GM21786 (cell line): ENCODE results near the gene PTPN4.

ENCODE experiments used
- ATAC-seq: cut with Tn5 transposase; IDR thresholded peaks from one replicate; pipeline ENCODE4 v1.9.1; 2021; ENCODE audit not compliant: unreplicated experiment

PTPN4 gene

GRCh38 chr2:119730671-119731177 lies 29.0 kb upstream of the PTPN4 start:
- no peak for ATAC-seq

GRCh38 chr2:119731983-119732382 lies 27.7 kb upstream of the PTPN4 start:
- ATAC-seq: no peak

GRCh38 chr2:119732601-119733164 lies 27.0 kb upstream of the PTPN4 start:
- ATAC-seq: no peak

- ATAC-seq: no peak
These were observed 25.7 kb upstream of the PTPN4 start for GRCh38 chr2:119734047-119734446.

- ATAC-seq: no peak
These were observed 24.2 kb upstream of the PTPN4 start for GRCh38 chr2:119735565-119735964.

GRCh38 chr2:119736021-119736420 lies 23.7 kb upstream of the PTPN4 start:
- no peak for ATAC-seq

- no peak for ATAC-seq
These were observed 20.0 kb upstream of the PTPN4 start for GRCh38 chr2:119739580-119740255.

- ATAC-seq: no peak
These were observed 18.7 kb upstream of the PTPN4 start for GRCh38 chr2:119741001-119741400.

GRCh38 chr2:119741868-119742267 lies 17.9 kb upstream of the PTPN4 start:
- ATAC-seq: no peak

- ATAC-seq: no peak
These were observed 15.3 kb upstream of the PTPN4 start for GRCh38 chr2:119744335-119744939.

GRCh38 chr2:119745566-119745965 lies 14.2 kb upstream of the PTPN4 start:
- no peak for ATAC-seq

GRCh38 chr2:119746836-119747686 lies 12.7 kb upstream of the PTPN4 start:
- no peak for ATAC-seq

- ATAC-seq: no peak
These were observed 11.6 kb upstream of the PTPN4 start for GRCh38 chr2:119748135-119748534.

GRCh38 chr2:119749477-119750012 lies 10.2 kb upstream of the PTPN4 start:
- no peak for ATAC-seq

- no peak for ATAC-seq
These were observed 8.0 kb upstream of the PTPN4 start for GRCh38 chr2:119751706-119752105.

- ATAC-seq: no peak
These were observed 6.4 kb upstream of the PTPN4 start for GRCh38 chr2:119753041-119753929.

- no peak for ATAC-seq
These were observed 5.8 kb upstream of the PTPN4 start for GRCh38 chr2:119753930-119754321.

GRCh38 chr2:119755906-119756305 lies 3.8 kb upstream of the PTPN4 start:
- no peak for ATAC-seq

GRCh38 chr2:119756837-119757236 lies 2.9 kb upstream of the PTPN4 start:
- ATAC-seq: no peak

- no peak for ATAC-seq
These were observed 756 bp upstream of the PTPN4 start for GRCh38 chr2:119758881-119759450.
